ENCODE data around the gene TGFB3.

- TF ChIP-seq CTCF (IDR thresholded peaks at IDR 0.05) (no peak), EP300 (IDR thresholded peaks at IDR 0.05) (no peak)
Measured at GRCh38 chr14:75999511-76000190, 17.9 kb upstream of the TGFB3 start.
